ENCODE data around the gene PGAP1.

DNA sequence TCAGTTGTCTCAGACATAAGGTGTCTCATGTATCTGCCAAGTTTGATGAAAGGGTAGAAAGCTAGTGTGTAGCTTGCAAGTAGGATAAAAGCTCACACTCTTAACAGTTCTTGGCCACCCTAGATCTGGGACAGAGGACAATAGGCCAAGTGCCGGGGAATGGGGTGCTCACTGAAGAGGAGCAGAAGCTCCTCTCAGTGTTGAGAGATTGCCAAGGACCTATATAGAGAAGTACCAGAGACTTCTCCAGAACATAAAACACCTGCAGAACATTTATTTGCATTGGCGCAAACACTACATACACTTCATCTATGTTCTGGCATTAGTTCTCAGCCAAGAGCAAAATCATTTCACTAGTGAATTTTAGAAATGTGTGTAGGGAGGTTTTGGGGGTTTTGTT lies 124.1 kb downstream of the PGAP1 start:
- TF ChIP-seq, protein P1, sequence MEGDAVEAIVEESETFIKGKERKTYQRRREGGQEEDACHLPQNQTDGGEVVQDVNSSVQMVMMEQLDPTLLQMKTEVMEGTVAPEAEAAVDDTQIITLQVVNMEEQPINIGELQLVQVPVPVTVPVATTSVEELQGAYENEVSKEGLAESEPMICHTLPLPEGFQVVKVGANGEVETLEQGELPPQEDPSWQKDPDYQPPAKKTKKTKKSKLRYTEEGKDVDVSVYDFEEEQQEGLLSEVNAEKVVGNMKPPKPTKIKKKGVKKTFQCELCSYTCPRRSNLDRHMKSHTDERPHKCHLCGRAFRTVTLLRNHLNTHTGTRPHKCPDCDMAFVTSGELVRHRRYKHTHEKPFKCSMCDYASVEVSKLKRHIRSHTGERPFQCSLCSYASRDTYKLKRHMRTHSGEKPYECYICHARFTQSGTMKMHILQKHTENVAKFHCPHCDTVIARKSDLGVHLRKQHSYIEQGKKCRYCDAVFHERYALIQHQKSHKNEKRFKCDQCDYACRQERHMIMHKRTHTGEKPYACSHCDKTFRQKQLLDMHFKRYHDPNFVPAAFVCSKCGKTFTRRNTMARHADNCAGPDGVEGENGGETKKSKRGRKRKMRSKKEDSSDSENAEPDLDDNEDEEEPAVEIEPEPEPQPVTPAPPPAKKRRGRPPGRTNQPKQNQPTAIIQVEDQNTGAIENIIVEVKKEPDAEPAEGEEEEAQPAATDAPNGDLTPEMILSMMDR (IDR thresholded peaks at IDR 0.05), result no peak
- TF ChIP-seq ZFX (IDR thresholded peaks at IDR 0.05; ENCODE audit: borderline replicate concordance), result no peak
